H1 (cell line): ENCODE data around the gene VAPA. TPM values are rescaled to one million over a fixed set of nuclear protein-coding genes. Genes with fewer than 3 reads are reported as not detected.

Experiments used
- BCL11A ChIP-seq, 2 experiments: IDR thresholded peaks; one replicate each; pipeline ENCODE4 v1.6.1; 2011; ENCODE audit warnings: low read depth in 2 of 2, low read length in 2 of 2, mild to moderate bottlenecking in 2 of 2
- CEBPB ChIP-seq: IDR thresholded peaks from 2 replicates; pipeline ENCODE4 v1.6.1; 2012; ENCODE audit warnings: low read depth, low read length
- CHD7 ChIP-seq: fragments of 300-600 bp; sonication (generic); IDR thresholded peaks from 2 replicates; pipeline ENCODE4 v1.7.1; 2012; ENCODE audit warnings: low read length, moderate library complexity, mild to moderate bottlenecking, inconsistent platforms; ENCODE audit not compliant: insufficient replicate concordance
- E2F6 ChIP-seq: IDR thresholded peaks from 2 replicates; pipeline ENCODE4 v1.6.1; 2012; ENCODE audit warnings: inconsistent platforms
- EP300 ChIP-seq, 2 experiments: IDR thresholded peaks; 1 replicate in 1 of 2; 2 replicates in 1 of 2; pipeline ENCODE4 v1.6.1; 2011 to 2012; ENCODE audit warnings: low read depth in 2 of 2, low read length in 2 of 2, mild to moderate bottlenecking in 2 of 2, borderline replicate concordance in 1 of 2, inconsistent platforms in 1 of 2, moderate library complexity in 1 of 2
- KDM1A ChIP-seq: fragments of 200-600, 300-600 bp; sonication (generic); IDR thresholded peaks from 2 replicates; pipeline ENCODE4 v1.7.1; 2016; ENCODE audit warnings: mild to moderate bottlenecking, low read length, borderline replicate concordance
- KDM4A ChIP-seq: IDR thresholded peaks from one replicate; pipeline ENCODE4 v1.7.1; 2012; ENCODE audit warnings: low read depth, mild to moderate bottlenecking, moderate library complexity, low read length, inconsistent platforms; ENCODE audit not compliant: severe bottlenecking
- SIN3A ChIP-seq, 2 experiments: IDR thresholded peaks in 1 of 2; conservative IDR thresholded peaks in 1 of 2; 2 replicates each; pipeline ENCODE4 v1.6.1; 2011 to 2012; ENCODE audit warnings: low read length in 2 of 2, improper control_type of control experiment in 1 of 2, low read depth in 1 of 2, mild to moderate bottlenecking in 1 of 2
- SIX5 ChIP-seq: IDR thresholded peaks from 2 replicates; pipeline ENCODE4 v1.6.1; 2011; ENCODE audit warnings: mild to moderate bottlenecking, low read depth, low read length
- SP4 ChIP-seq: IDR thresholded peaks from 2 replicates; pipeline ENCODE4 v1.6.1; 2012; ENCODE audit warnings: low read length, inconsistent platforms
- YY1 ChIP-seq: IDR thresholded peaks from 2 replicates; pipeline ENCODE4 v1.6.1; 2011; ENCODE audit warnings: low read depth, mild to moderate bottlenecking, low read length
- polyA plus RNA-seq, 7 experiments: library from polyadenylated mRNA; depleted of rRNA in 3 of 7; stranded (reverse) in 5 of 7; unstranded in 2 of 7; fragments of >200 nt in 5 of 7; fragments of 200-250 nt in 2 of 7; gene quantifications; 1 replicate in 5 of 7; 2 replicates in 1 of 7; 4 replicates in 1 of 7; pipeline versions ENCODE4 v1.2.1 to v1.2.3, GENCODE V29; 2011 to 2013; ENCODE audit warnings: missing spikeins in 2 of 7, mixed read lengths in 2 of 7
- total RNA-seq: library from RNA; stranded (reverse); fragmentation: NEBNext Ultra II Directional; extraction: Animal tissue kit (Norgen Biotek cat#: 25700); gene quantifications from 2 replicates; pipeline ENCODE4 v1.2.1, GENCODE V29; 2021

Gene VAPA
- total and polyA plus RNA-seq, 2 of the 8 experiments (the other 6 are each of a cell fraction or from before 2014, with no cell fraction given) = 79.7 to 130 TPM

- TF ChIP-seq CHD7 (no peak), E2F6 (no peak), SP4 (no peak), BCL11A (IDR thresholded peaks at IDR 0.05; ENCODE audit: low read depth in 2 of 2, low read length in 2 of 2) (no peak), EP300 (IDR thresholded peaks at IDR 0.05; ENCODE audit: borderline replicate concordance in 1 of 2, low read depth in 2 of 2, low read length in 2 of 2) (no peak), SIN3A (conservative IDR thresholded peaks at IDR 0.05 in 1 of 2, IDR thresholded peaks at IDR 0.05 in 1 of 2; ENCODE audit: low read depth in 1 of 2, low read length in 2 of 2) (no peak), CEBPB (no peak), KDM1A (no peak), YY1 (no peak), SIX5 (no peak), KDM4A (no peak)
Observed at GRCh38 chr18:9941660-9942059, 27.8 kb downstream of the VAPA start (continued).
